Cerebellar cortex (tissue), 1 donor: Measurements from ENCODE around the gene NELL2.
"Not testable (repeated sequence)": the region's sequence is repeated elsewhere in the genome, so short reads cannot be mapped to it uniquely, and the experiment has no call there.

ENCODE experiments used
- DNase-seq: peaks from one replicate; pipeline ENCODE4 v3.0.0-alpha.2; 2015; ENCODE audit warnings: low spot score

The NELL2 gene

DNA sequence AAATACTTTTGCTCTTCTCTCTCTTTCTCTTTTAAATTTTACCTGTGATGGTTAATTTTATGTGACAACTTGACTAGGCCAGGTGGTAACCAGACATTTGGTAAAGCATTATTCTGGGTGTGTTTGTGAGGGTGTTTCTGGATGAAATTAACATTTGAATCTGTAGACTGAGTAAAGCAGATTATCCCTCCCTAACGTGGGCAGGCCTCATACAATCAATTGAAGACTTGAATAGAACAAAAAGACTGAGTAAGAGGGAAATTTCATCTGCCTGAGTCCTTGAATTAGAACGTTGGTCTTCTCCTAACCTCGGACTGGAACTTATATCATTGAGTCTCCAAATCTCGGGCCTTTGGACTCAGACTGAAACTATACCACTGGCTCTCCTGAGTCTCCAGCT lies 182.1 kb downstream of the NELL2 start:
- no peak for DNase-seq

DNA sequence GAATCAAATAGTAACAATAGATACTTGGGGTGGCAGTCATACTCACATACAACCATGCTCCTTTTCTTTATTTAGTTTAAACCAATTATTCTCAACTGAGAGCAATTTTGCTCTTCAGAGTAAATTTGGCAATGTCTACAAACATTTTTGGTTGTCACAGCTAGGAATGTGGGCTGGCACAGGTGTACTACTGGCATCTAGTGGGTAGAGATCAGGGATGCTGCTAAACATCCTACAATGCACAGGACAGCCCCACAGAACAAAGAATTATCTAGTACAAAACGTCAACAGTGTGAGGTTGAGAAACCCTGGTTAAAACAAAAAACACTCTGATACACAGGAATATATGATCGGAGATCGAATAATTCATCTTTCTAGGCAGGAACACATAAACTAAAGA lies 186.5 kb downstream of the NELL2 start:
- DNase-seq = no peak

DNA sequence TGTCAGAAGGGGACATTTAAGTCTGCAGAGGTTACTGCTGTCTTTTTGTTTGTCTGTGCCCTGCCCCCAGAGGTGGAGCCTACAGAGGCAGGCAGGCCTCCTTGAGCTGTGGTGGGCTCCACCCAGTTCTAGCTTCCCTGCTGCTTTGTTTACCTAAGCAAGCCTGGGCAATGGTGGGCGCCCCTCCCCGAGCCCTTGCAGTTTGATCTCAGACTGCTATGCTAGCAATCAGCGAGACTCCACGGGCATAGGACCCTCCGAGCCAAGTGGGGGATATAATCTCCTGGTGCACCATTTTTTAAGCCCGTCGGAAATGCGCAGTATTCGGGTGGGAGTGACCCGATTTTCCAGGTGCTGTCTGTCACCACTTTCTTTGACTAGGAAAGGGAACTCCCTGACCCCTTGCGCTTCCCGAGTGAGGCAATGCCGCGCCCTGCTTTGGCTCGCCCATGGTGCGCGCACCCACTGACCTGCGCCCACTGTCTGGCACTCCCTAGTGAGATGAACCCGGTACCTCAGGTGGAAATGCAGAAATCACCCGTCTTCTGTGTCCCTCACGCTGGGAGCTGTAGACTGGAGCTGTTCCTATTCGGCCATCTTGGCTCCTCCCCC lies 189.2 kb downstream of the NELL2 start:
- DNase-seq = not testable (repeated sequence)

DNA sequence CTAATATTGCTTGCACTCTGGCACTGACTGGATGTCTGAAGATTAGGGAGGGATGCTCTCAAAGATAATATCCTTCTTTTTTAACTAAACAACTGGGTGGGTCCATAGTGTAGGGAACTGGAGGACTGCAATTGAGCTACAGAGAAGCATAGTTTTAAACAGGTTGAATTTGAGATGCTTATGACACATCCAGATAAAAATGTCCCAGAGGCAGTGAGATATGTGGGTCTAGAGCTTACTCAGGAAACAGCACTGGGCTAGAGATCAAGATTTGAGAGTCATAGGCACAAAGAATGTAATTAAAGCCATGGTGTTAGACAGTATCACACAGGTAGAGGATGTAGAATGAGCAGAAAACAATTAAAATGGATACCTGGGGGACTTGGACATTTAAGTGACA lies 198.4 kb downstream of the NELL2 start:
- no peak for DNase-seq

DNA sequence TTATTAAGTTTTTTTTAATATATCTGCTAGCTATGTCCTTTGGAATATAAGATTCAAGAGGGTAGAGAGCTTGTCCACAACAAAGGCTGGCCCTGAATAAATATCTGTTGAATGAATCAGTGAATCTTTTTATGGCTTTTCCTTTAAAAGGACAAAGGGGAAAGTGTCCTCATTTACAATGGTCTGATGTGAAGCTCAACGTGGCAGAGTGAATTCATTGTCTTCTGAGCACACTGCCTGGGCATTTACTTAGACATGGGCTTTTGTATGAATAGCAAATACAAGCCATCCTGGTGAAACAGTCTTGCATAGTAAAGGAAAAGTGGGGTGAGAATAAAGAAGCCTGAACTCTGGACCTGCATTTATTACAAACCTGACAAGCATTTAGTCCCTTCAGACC lies 201.2 kb downstream of the NELL2 start:
- DNase-seq = no peak

DNA sequence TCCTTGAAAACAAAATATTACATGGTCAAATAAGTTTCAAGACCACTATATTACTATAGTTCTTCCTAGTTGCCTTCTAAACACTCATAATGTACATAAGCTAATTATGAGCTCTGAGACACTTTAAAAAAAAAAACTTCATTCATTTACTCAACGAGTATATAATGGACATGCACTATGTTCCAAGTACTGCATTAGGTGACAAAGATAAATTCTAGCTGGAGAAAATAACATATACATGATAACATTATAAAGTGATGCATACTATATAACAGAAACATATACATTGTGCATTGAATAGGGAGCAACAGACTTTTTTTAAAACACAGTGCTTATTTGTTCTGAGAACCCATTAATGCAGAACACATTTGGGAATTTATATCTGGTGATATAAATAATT lies 202.3 kb downstream of the NELL2 start:
- no peak for DNase-seq

DNA sequence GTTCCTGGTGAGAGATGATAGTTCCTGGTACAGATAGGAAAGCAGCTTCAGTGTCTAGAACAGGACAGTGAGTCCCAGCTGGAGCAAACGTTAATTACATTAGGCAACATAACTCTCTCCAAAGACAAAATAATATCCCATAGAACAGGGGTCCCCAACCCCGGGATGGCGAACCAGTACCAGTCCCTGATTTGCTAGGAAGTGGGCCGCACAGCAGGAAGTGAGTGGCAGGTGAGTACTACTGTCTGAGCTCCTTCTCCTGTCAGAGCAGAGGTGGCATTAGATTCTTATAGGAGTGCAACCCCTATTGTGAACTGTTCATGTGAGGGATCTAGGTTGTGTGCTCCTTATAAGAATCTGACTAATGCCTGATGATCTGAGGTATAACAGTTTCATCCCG lies 204.1 kb downstream of the NELL2 start:
- no peak for DNase-seq

DNA sequence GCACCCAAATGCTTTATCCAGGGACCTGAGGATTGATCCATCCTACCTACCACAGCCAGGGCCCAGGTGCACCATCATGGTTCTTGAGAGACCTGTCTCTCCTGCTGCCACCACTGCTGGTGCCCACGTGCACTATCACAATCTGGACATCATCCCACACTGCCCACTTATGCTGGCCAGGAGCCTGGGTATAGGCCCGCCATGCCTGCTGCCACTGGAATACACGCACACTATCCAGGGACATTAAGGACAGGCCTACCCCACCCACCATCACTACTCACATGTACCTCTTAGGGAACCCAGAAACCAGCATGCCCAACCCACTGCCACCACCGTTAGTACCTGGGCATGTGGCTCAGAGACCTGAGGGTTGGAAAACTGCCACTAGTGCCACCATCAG lies 207.7 kb downstream of the NELL2 start:
- DNase-seq = no peak

DNA sequence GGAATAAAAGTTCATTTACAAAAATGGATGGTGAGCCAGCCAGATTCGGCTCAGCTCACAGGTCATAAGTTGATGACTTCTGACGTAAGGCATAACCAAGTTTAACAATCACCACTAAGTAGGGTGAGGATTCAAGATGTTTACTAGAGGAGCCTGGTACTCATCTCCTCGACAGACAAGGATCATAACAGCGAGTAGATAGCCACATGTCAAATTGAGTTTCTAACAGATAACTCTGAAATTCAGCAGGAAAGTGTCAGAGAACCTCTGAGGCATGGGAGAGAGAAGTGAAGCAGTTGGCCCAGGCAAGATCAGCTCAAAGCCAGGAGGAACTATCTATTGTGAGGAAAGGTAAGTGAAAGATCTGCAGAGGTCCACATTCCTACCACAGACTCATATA lies 208.7 kb downstream of the NELL2 start:
- DNase-seq = no peak

DNA sequence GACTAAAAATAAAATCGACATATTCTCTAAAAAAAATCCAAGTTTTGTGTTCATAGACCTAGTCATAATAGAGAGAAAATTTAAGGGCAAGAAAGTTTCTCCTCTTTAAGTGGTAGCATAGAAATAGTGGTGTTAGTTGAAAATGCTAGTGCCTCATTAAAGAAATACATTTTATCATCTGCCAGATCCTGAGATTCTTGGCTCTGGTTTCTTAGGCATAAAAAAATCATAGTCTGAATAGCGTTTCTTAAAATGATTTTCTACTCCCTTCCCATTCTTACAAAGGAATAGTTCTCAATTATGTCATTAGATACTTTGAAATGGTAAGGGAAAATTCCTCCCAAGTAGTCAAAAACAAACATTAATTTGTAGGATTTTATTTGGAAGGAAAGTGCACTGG lies 212.8 kb downstream of the NELL2 start:
- DNase-seq = no peak

DNA sequence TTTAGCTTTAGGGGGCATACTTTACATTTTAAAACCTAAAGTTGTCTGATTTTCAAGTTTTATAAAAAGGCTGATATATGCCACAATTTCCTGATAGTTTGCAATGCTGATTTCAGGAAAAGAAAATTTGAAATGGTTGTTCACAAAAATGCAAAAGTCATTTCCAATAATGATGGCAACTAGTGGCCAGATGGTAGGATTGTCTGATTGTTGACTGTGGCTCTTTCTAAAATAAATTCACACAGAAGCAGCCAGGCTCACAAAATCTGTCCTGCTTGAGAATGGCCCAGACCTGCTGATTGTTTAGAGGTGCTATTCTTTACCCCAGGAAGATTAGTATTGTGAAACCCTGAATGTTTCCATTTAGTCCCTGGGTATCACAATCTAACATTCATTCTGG lies 220.3 kb downstream of the NELL2 start:
- DNase-seq = peak; percentile 42

DNA sequence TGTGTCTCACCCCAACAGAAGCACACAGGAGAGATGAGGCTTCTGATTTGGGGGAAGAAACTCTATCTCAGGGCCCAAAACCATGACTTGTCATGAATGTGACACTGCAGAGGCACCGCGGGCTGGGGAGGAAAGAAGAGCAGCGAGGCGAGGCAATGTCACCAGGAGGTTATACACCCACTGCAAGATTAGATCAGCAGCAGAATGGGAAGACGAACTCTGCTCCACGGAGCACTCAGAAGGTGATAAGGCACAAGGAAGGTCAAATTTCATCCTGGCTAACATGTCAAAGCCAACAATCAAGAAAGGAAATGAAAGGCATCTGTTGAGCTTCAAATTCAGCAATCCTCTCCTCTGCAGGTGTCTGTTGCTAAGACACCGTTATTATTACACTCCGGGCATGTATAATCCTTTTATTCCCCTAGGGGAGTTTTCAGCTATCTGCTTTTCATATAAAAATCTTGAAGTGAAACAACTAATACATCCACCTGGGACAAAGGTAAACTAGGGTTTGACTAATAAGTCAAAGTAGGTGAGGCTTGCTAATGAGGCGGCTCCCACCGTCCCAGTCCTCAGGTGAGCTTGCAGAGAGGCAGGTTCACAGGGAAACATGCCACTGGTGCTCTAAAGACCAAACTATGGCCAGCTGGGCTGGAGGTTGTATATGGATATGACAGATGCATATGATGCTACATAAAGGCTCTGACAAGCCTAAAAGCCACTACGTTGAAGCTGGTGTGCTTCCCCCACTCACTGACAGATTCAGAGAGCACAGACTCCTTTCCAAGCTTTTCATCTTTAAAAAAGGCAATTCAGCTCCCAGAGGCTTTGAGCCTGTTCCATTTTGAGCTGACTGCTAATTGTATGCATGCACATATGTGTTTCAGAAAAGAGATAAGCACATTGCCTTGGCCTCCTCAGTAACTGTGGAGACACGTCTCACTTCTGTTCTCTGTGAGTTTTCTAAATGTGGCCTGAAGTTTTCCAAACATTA lies 221.2 kb downstream of the NELL2 start:
- peak; percentile 37 for DNase-seq

DNA sequence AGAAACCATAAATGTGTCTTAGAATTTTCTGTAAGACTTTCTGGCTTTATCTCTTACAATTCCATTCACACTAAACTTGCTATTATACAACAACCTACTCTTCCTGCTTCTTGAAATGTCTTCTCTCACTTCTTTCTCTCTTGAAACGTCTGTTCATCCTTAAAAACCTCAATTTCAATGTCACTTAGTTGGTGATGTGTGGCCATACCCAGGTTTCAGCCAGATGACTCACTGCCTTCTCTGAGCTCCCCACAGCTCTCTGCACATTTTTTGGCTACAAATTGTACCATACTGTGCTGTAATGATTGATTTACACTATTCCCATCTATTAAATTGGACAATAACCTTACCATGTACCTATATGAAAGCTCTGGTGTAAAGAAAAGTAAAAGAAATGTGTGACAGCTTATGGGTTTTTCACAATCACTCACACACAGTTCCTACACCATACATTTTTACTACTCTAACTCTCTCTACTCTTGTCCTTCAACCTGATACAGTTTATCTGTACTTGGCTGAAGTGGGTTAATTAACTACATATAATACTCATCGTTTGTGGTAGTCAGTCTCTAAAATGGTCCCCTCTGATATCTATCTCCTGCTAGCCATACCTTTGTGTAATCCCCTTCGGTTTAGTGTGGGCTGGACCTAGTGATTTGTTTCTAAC lies 222.1 kb downstream of the NELL2 start:
- DNase-seq = no peak

DNA sequence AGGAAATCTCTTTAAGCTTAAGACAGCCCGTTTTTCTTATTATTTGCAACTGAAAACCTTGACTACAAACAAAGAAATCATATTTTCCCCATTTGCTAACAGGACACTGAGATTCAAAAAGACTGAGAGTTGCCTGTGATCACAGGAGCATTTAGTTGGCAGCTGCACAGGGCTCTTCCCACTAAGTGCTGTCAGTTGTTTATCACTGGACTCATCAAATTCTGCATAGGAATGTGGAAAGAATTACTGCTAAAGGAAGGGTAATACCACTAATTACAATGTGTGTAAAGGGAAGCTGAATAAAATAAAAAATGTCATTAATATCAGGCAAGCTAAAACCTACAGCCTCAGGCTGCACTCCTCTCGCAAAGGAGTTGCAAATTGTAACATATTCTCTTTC lies 226.4 kb downstream of the NELL2 start:
- DNase-seq = no peak

DNA sequence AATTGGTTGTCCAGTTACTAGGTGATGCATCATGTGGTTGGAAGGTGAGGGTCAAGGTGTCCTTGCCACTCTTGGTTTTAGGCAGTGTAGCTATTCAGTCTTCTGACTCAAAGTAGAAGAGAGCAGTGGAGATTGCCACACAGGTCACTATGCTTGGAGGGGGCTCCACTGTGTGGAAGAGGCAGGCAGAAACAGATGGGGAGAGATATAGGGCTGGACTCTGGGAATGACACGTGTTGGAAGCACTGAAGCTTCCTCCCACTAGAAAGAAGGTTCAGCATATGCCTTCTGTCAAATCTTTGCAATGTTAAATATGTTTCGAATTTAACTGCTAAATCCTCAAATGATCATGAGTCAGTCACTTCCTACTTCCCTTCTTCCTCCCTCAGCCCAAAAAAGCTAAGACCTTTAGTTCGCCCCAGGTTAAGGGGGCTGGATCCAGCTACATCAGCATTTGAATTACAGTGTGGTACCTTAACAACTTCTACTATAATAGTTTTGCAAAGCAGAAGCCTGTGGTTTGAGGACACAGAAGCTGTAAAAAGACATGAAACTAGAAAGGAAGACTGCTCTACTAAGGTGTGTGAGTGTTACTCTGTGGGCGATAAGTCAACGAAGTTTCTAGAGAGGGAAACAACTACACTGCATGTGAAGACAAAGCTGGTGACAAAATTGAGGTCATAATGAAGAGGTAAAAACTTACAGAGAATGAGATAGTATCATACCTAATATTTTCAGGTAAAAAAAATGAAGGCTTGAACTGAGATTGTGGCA lies 228.0 kb downstream of the NELL2 start:
- no peak for DNase-seq

DNA sequence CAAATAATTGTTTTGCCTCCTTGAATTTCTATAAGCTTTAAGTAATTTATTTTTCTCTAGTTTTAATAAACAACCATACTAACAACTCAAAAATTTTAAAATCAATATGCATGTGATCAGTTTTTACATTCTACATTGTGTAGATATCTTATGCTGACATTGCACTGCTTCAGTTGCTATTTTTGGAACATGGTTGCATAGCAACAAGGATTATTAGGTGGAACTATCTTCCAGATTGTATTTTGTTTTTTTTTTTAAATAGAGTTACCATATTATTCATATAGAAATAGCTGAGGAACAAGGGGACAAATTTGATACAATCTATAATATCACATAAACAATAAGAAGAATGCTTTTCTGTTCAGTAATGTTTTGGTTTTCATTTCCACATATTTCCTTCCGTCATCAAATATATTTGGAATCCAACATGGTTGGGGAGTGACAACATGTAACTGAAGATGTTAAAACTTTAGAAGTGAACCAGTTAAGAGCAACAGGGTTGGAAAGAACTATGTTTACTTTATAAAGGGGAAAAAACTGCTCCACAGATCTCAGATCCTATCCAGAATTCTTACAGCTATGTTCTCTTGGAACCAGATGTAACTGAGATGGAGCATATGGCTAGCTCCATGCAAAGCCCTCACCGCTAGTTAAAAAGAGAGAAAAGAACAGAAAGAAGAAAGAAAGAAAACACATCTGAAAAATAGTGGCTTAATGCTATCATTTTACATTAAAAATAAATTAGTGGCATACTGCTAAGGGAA lies 235.5 kb downstream of the NELL2 start:
- peak; percentile 56 for DNase-seq

DNA sequence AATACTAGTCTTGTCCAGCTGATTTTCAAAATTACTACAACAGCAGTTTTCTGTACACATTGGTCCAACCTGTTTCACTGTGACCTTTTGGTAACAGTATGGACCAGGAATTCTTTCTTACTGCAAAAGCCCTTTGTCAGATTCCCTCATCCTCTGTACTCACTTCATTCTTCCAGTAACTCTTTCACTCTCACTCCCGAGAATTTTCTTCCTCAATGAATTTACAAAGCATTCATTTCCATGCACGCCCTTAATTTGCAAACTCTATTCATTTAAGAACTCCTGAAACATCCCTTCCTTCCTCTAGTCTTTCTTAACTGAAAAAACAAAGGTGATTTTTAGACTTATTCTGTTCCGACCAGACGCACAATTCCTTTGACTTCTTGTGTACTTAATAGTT lies 238.2 kb downstream of the NELL2 start:
- DNase-seq = no peak

DNA sequence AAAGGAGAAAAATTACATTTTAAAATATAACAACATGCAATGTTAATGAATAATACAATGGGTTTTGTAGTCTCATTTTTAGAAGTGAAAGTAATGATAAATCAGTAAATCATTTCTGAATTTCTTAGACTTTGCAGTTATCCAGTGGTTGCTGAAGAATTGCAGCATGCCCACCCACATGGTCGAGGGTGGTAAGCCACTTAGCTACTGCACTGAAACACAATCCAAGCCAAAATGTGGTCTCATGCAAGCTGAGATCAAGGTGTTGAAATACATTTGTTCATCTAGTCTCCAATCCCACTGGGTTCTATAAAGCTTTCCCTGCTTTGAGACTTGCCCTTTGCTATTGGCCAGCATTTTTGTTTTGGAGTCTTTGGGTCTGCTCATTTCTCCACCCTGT lies 247.9 kb downstream of the NELL2 start:
- DNase-seq = no peak

DNA sequence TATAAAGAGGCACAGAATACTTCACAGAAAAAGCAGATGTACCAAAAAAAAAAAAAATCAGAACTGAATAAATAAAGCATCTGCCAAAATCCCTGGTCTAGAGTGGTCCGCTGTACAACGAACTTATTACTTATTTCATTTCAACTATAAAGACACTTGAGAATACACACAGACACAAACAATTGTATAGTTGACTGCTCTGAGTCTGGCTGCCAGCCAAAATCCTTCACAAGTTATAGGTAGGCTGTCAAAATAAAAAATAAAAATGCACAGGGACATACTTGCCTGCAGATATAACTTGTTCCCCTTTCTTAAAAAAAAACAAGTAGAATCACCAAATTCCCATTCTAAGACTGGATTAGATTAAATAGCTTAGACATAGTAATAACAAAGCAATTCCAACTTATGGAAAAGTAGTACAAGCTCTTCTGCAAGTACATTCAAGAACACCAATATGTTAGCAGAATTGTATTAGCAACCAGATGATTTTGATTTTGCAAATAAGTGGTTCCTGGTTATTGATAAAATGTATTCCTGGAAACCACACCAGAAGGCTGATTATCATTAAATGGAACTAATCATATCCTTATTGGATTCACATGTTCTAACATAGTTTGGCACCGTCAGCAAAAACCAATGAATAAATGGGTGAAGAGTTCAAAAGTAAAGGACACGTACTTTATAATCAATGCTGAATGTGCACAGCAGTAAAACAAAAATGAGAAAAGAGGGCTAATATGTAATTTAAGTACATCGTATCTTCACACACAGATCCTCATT lies 248.5 kb downstream of the NELL2 start:
- no peak for DNase-seq

DNA sequence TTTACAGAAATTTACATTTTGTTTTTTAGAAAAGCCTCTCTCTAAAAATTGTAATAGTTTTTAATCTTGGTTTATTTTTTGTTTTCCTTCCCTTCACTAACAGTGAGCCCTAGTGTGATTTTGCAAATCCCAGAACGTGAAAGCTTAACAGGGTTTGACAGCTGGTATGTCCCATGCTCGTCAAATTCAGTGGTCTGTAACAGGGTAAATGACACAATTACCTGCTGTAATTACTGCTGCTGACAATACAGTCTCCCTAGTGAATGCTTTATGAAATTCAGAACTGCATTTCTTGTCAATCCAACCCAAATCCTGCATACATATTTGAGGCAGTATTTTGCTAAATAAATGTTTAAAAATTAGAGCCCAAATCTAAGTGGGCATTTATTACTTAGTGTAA lies 249.2 kb downstream of the NELL2 start:
- DNase-seq = no peak

DNA sequence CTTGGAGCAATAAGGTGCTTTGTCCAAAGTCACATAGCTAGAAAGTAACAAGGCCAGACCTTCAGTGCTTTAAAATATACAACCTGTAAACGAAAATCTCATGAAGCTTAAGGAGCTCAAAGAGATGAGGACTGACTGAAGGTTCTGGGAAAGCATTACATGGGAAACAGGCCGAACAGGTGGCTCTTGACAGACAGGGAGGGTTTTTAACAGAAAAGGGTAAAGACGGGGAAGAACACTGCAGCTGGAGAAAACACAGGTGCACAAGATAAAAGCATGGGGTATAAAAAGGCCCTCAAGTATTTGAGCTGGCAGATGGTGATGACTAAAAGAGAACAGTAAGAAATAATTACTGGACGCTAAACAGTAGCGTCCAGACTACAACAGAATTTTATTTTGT lies 257.2 kb downstream of the NELL2 start:
- DNase-seq = no peak
